Peyer's patch (tissue), 4 donors: ENCODE data around the gene RANBP2. TPM values are rescaled to one million over a fixed set of nuclear protein-coding genes. Genes with fewer than 3 reads are reported as not detected.

ENCODE experiments used
- DNase-seq, 3 donors: peaks; one replicate each; pipeline ENCODE4 v3.0.0-alpha.2; 2017 to 2019
- H3K27ac ChIP-seq, 4 donors: fragments of 200-600 bp; sonication (generic); one replicate each; pipeline ENCODE4 v1.5.1; 2016 to 2019
- H3K27me3 ChIP-seq, 2 donors: fragments of 200-600 bp; sonication (generic); one replicate each; pipeline ENCODE4 v1.5.1; 2019
- H3K36me3 ChIP-seq, 3 donors: fragments of 200-600 bp; sonication (generic); one replicate each; pipeline ENCODE4 v1.5.1; 2016 to 2019
- H3K4me1 ChIP-seq, 4 donors: fragments of 200-600 bp; sonication (generic); one replicate each; pipeline ENCODE4 v1.5.1; 2016 to 2019
- H3K4me3 ChIP-seq, 4 donors: fragments of 200-600 bp; sonication (generic); 1 replicate in 3 of 4; 2 replicates in 1 of 4; pipeline ENCODE4 v1.5.1; 2016 to 2019; ENCODE audit warnings: mild to moderate bottlenecking in 1 of 4
- H3K9me3 ChIP-seq, 4 donors: fragments of 200-600 bp; sonication (generic); one replicate each; pipeline ENCODE4 v1.5.1; 2016 to 2019; ENCODE audit warnings: mild to moderate bottlenecking in 1 of 4
- CTCF ChIP-seq, 6 experiments: fragments of 450-650 bp in 4 of 6; fragments of 200-600 bp in 2 of 6; sonication (generic) in 1 of 6; IDR thresholded peaks; one replicate each; pipeline ENCODE4 v1.5.1; 2017 to 2019; ENCODE audit warnings: antibody characterized with exemption in 6 of 6, mild to moderate bottlenecking in 3 of 6, moderate library complexity in 1 of 6
- POLR2A ChIP-seq, 2 donors: fragments of 450-650 bp; IDR thresholded peaks; one replicate each; pipeline ENCODE4 v1.5.1; 2017; ENCODE audit warnings: antibody characterized with exemption in 2 of 2, mild to moderate bottlenecking in 2 of 2, moderate library complexity in 2 of 2
- total RNA-seq, 4 donors: library from RNA; depleted of rRNA; stranded (reverse); fragments of >200 nt; gene quantifications; one replicate each; pipeline ENCODE4 v1.1.0, GENCODE V29; 2016

RANBP2 gene
- total RNA-seq, 4 donors from 2014 or later, result 49.9 to 80.0 (median 56.9) TPM

GRCh38 chr2:108824316-108825070, 105.2 kb downstream of the RANBP2 start:
- no peaks in the 10 kb centered on the region for H3K4me1 ChIP-seq
- no peak for TF ChIP-seq POLR2A (IDR thresholded peaks at IDR 0.05)
- TF ChIP-seq CTCF (IDR thresholded peaks at IDR 0.05), result no peak
- H3K4me3 ChIP-seq, result no peak overlapping the region
- no peak overlapping the region for H3K27ac ChIP-seq
- DNase-seq, result no peak
- H3K36me3 ChIP-seq, result no peaks in the 10 kb centered on the region
- no peaks in the 10 kb centered on the region for H3K27me3 ChIP-seq
- no peaks in the 10 kb centered on the region for H3K9me3 ChIP-seq

GRCh38 chr2:108825254-108825653, 106.0 kb downstream of the RANBP2 start:
- DNase-seq, result no peak
- no peaks in the 10 kb centered on the region for H3K9me3 ChIP-seq
- no peaks in the 10 kb centered on the region for H3K36me3 ChIP-seq
- H3K27me3 ChIP-seq, result no peaks in the 10 kb centered on the region
- H3K27ac ChIP-seq, result no peak overlapping the region
- H3K4me3 ChIP-seq, result no peak overlapping the region
- TF ChIP-seq POLR2A (IDR thresholded peaks at IDR 0.05) (no peak), CTCF (IDR thresholded peaks at IDR 0.05) (no peak)
- H3K4me1 ChIP-seq, result no peaks in the 10 kb centered on the region

- no peaks in the 10 kb centered on the region for H3K4me1 ChIP-seq
- TF ChIP-seq POLR2A (IDR thresholded peaks at IDR 0.05), result no peak
- TF ChIP-seq CTCF (IDR thresholded peaks at IDR 0.05), result no peak
- H3K27ac ChIP-seq, result no peak overlapping the region
These were observed 106.5 kb downstream of the RANBP2 start for GRCh38 chr2:108825736-108826135.

GRCh38 chr2:108829578-108830310, 110.5 kb downstream of the RANBP2 start:
- no peak for TF ChIP-seq POLR2A (IDR thresholded peaks at IDR 0.05)
- TF ChIP-seq CTCF (IDR thresholded peaks at IDR 0.05), result no peak
- Histone ChIP-seq H3K36me3 (no peaks in the 10 kb centered on the region), H3K9me3 (no peaks in the 10 kb centered on the region), H3K4me1 (no peaks in the 10 kb centered on the region), H3K27me3 (no peaks in the 10 kb centered on the region), H3K4me3 (no peak overlapping the region), H3K27ac (no peak overlapping the region)
- DNase-seq, result no peak

More at GRCh38 chr2:108825736-108826135, 106.5 kb downstream of the RANBP2 start:
- H3K9me3 ChIP-seq, result no peaks in the 10 kb centered on the region
- no peaks in the 10 kb centered on the region for H3K36me3 ChIP-seq
- no peaks in the 10 kb centered on the region for H3K27me3 ChIP-seq
- H3K4me3 ChIP-seq, result no peak overlapping the region
- DNase-seq, result no peak

GRCh38 chr2:108833219-108833618, 113.9 kb downstream of the RANBP2 start:
- TF ChIP-seq CTCF (IDR thresholded peaks at IDR 0.05) (no peak), POLR2A (IDR thresholded peaks at IDR 0.05) (no peak)
- no peaks in the 10 kb centered on the region for H3K9me3 ChIP-seq
- no peaks in the 10 kb centered on the region for H3K4me1 ChIP-seq
- no peak overlapping the region for H3K4me3 ChIP-seq
- H3K27me3 ChIP-seq, result no peaks in the 10 kb centered on the region
- no peaks in the 10 kb centered on the region for H3K36me3 ChIP-seq
- no peak overlapping the region for H3K27ac ChIP-seq
- DNase-seq, result no peak
